PC-3 (cell line): Measurements from ENCODE around the gene LIG3. TPM values are rescaled to one million over a fixed set of nuclear protein-coding genes. Genes with fewer than 3 reads are reported as not detected.
A peak's percentile ranks its signal among the peaks of the same experiment; 100 is the strongest.
"Not testable (repeated sequence)": the region's sequence is repeated elsewhere in the genome, so short reads cannot be mapped to it uniquely, and the experiment has no call there.

Source experiments
- ATAC-seq: fragments of 200-7000 bp; cut with Tn5 transposase; 2 replicates; pipeline ENCODE4 v1.9.1; 2020; ENCODE audit warnings: mild to moderate bottlenecking, moderate library complexity
- BruUV-seq: library from RNA; stranded (reverse); fragments of 400-500 nt; replicated peaks from 2 replicates; lab custom pipeline; 2021; lab: Mats Ljungman, UMichigan
- CTCF ChIA-PET: fragments of 300-600 bp; sonication (Branson Sonifier 250); formaldehyde crosslinking; loops from one replicate; lab custom pipeline; 2022; ENCODE audit warnings: antibody characterized with exemption; lab: Charles Lee
- POLR2A ChIA-PET: fragments of 300-600 bp; sonication (Branson Sonifier 250); formaldehyde crosslinking; loops from one replicate; lab custom pipeline; 2022; ENCODE audit warnings: antibody characterized with exemption; ENCODE audit not compliant: unreplicated experiment; lab: Charles Lee
- DNase-seq: peaks from one replicate; pipeline ENCODE4 v3.0.0-alpha.2; 2015
- H2AFZ ChIP-seq: fragments of 300-600 bp; sonication (generic); 2 replicates; pipeline ENCODE4 v1.6.0; 2016; ENCODE audit warnings: antibody characterized with exemption, low read length
- H3F3A ChIP-seq: fragments of 300-600 bp; sonication (generic); one replicate; pipeline ENCODE4 v1.6.0; 2017; ENCODE audit warnings: antibody characterized with exemption, low read length, control low read depth, mild to moderate bottlenecking; ENCODE audit not compliant: unreplicated experiment
- H3K27ac ChIP-seq: fragments of 300-600 bp; sonication (generic); 2 replicates; pipeline ENCODE4 v1.5.1; 2016; ENCODE audit warnings: mild to moderate bottlenecking, low read length
- H3K27me3 ChIP-seq: fragments of 300-600 bp; sonication (generic); 2 replicates; pipeline ENCODE4 v1.6.1; 2016; ENCODE audit warnings: low read length, mixed read lengths
- H3K36me3 ChIP-seq: fragments of 300-600 bp; sonication (generic); 2 replicates; pipeline ENCODE4 v1.6.1; 2016; ENCODE audit warnings: low read depth, mixed run types, low read length, mixed read lengths
- H3K4me1 ChIP-seq: fragments of 300-600 bp; sonication (generic); 2 replicates; pipeline ENCODE4 v1.5.1; 2016; ENCODE audit warnings: low read length; ENCODE audit not compliant: insufficient read depth
- H3K4me2 ChIP-seq: fragments of 300-600 bp; sonication (generic); 2 replicates; pipeline ENCODE4 v1.6.0; 2016; ENCODE audit warnings: low read length
- H3K4me3 ChIP-seq: fragments of 300-600 bp; sonication (generic); 2 replicates; pipeline ENCODE4 v1.5.1; 2016; ENCODE audit warnings: mild to moderate bottlenecking, low read length, mixed read lengths
- H3K79me2 ChIP-seq: fragments of 300-600 bp; sonication (generic); 2 replicates; pipeline ENCODE4 v1.6.1; 2017; ENCODE audit warnings: low read length, mixed read lengths
- H3K9ac ChIP-seq: fragments of 300-600 bp; sonication (generic); 2 replicates; pipeline ENCODE4 v1.6.0; 2016; ENCODE audit warnings: mild to moderate bottlenecking, low read length
- H3K9me2 ChIP-seq: fragments of 300-600 bp; sonication (generic); replicated peaks from 2 replicates; pipeline ENCODE4 v1.6.1; 2016; ENCODE audit warnings: mixed run types, low read length, mixed read lengths
- H3K9me3 ChIP-seq: fragments of 300-600 bp; sonication (generic); 2 replicates; pipeline ENCODE4 v1.6.1; 2016; ENCODE audit warnings: low read length, mixed read lengths
- H4K20me1 ChIP-seq: fragments of 300-600 bp; sonication (generic); 2 replicates; pipeline ENCODE4 v1.6.1; 2016; ENCODE audit warnings: low read length, mixed read lengths
- EZH2 ChIP-seq: fragments of 300-600 bp; sonication (generic); IDR thresholded peaks from one replicate; pipeline ENCODE4 v1.6.1; 2017; ENCODE audit warnings: antibody characterized with exemption, mild to moderate bottlenecking, low read length; ENCODE audit not compliant: unreplicated experiment
- EZH2phosphoT487 ChIP-seq: fragments of 300-600 bp; sonication (generic); IDR thresholded peaks from 2 replicates; pipeline ENCODE4 v1.6.1; 2018; ENCODE audit warnings: mild to moderate bottlenecking, antibody characterized with exemption, low read length, borderline replicate concordance
- intact Hi-C: fragments of 100-400 bp; cut with micrococcal nuclease; formaldehyde crosslinking; loops from 2 replicates; pipeline ENCODE4 v1.9.0; 2023
- total RNA-seq: library from RNA; depleted of rRNA; stranded (reverse); fragments of >200 nt; gene quantifications from 2 replicates; pipeline ENCODE4 v1.2.3, GENCODE V29; 2014
- TF ChIP-seq, protein P1 (sequence below): fragments of 300-600 bp; sonication (generic); conservative IDR thresholded peaks from 2 replicates; pipeline ENCODE4 v1.5.1; 2017; ENCODE audit warnings: antibody characterized with exemption, low read depth, mild to moderate bottlenecking, low read length

Gene LIG3
- total RNA-seq, 1 experiment from 2014 or later = 43.2 TPM

DNA sequence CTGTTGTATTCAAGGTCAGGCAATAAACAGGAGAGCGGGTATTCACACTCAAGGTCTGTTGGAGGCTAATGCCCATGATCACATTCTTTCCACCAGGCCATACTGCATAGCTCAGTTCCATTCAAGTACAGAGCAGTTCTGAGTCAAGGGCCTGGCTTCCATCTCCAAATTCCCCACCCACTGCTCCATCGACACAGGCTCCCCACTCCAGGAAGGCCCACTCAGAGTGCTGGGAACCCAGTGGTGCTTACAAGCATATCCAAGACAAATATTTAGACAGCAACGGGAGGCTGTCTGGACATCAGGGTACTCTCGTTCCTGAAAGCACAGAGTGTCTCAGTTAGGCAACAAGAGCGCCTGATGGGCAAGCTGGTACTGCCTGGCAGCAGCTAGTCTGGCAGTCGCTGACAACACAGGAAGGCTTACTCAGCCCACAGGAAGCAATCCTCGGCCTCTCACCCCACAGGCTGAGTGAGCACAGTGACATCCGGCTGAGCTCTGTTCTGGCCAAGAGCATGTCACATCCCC, 42.3 kb downstream of the LIG3 start:
- H3K79me2 ChIP-seq = peaks cover 20% of the 10 kb centered on the region; the same call in 1 of the 2 replicates
- peak overlapping the region; percentile 49 for H3K9ac ChIP-seq
- POLR2A ChIA-PET = no interaction called here
- H3K27ac ChIP-seq = peak overlapping the region; percentile 87
- H3F3A ChIP-seq = no peaks in the 10 kb centered on the region
- peak; percentile 99 for ATAC-seq
- TF ChIP-seq EZH2 = no peak
- no peak for TF ChIP-seq EZH2phosphoT487
- TF ChIP-seq, protein P1, sequence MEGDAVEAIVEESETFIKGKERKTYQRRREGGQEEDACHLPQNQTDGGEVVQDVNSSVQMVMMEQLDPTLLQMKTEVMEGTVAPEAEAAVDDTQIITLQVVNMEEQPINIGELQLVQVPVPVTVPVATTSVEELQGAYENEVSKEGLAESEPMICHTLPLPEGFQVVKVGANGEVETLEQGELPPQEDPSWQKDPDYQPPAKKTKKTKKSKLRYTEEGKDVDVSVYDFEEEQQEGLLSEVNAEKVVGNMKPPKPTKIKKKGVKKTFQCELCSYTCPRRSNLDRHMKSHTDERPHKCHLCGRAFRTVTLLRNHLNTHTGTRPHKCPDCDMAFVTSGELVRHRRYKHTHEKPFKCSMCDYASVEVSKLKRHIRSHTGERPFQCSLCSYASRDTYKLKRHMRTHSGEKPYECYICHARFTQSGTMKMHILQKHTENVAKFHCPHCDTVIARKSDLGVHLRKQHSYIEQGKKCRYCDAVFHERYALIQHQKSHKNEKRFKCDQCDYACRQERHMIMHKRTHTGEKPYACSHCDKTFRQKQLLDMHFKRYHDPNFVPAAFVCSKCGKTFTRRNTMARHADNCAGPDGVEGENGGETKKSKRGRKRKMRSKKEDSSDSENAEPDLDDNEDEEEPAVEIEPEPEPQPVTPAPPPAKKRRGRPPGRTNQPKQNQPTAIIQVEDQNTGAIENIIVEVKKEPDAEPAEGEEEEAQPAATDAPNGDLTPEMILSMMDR = no peak
- peaks cover 44% of the 10 kb centered on the region for H3K36me3 ChIP-seq
- no peak overlapping the region for H3K4me3 ChIP-seq
- peaks cover 38% of the 10 kb centered on the region for H3K4me1 ChIP-seq
- peak; percentile 83 for DNase-seq
- H3K27me3 ChIP-seq = no peaks in the 10 kb centered on the region
- intact Hi-C loops = loop anchor here (5.0 kb wide), 1 partner anchor 65 kb away; no protein-coding TSS in a partner anchor
- no peaks in the 10 kb centered on the region for H3K9me2 ChIP-seq
- H3K4me2 ChIP-seq = peak overlapping the region; percentile 61
- CTCF ChIA-PET = interaction anchor here (0.5 kb wide), 2 partner anchors 24 to 93 kb away, joined by 3 to 7 read pairs; no protein-coding TSS in a partner anchor
- no peaks in the 10 kb centered on the region for H3K9me3 ChIP-seq
- no peak overlapping the region for H2AFZ ChIP-seq
- no peaks in the 10 kb centered on the region for H4K20me1 ChIP-seq
- no TSS peak for BruUV-seq

DNA sequence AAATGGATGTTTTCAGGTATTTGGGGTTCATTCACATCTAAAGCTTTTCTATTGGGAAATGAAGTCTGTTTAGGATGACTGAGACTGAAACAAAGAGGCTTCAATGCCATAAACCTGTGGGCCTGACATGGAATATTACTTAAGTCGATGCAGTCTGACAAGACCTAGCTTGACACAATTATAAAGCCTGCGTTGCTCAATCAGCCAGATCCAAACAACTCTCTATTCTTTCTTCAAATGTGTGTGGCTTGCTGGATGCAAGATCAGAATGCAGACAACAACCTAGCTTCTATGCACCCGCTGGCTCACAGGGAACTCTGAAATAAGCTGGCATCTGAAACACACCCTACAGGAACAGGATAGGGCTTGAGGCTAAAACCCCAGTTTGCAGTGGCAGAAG, 43.2 kb downstream of the LIG3 start:
- peaks cover 43% of the 10 kb centered on the region for H3K4me1 ChIP-seq
- H3K9me2 ChIP-seq = no peaks in the 10 kb centered on the region
- DNase-seq = no peak
- TF ChIP-seq EZH2phosphoT487 (no peak), EZH2 (no peak)
- TF ChIP-seq, protein P1 = no peak
- CTCF ChIA-PET = no interaction called here
- peaks cover 35% of the 10 kb centered on the region for H3K36me3 ChIP-seq
- intact Hi-C loops = loop anchor here (5.0 kb wide), 1 partner anchor 64 kb away; no protein-coding TSS in a partner anchor
- H3K4me2 ChIP-seq = no peak overlapping the region
- H3K79me2 ChIP-seq = peaks cover 26% of the 10 kb centered on the region; the same call in 1 of the 2 replicates
- no peaks in the 10 kb centered on the region for H3F3A ChIP-seq
- H3K9ac ChIP-seq = peak overlapping the region; percentile 7; the same call in 1 of the 2 replicates
- BruUV-seq = no TSS peak
- no peaks in the 10 kb centered on the region for H3K27me3 ChIP-seq
- POLR2A ChIA-PET = no interaction called here
- H4K20me1 ChIP-seq = no peaks in the 10 kb centered on the region
- H3K4me3 ChIP-seq = no peak overlapping the region
- H2AFZ ChIP-seq = no peak overlapping the region
- H3K9me3 ChIP-seq = no peaks in the 10 kb centered on the region
- peak overlapping the region; percentile 87 for H3K27ac ChIP-seq
- ATAC-seq = no peak

DNA sequence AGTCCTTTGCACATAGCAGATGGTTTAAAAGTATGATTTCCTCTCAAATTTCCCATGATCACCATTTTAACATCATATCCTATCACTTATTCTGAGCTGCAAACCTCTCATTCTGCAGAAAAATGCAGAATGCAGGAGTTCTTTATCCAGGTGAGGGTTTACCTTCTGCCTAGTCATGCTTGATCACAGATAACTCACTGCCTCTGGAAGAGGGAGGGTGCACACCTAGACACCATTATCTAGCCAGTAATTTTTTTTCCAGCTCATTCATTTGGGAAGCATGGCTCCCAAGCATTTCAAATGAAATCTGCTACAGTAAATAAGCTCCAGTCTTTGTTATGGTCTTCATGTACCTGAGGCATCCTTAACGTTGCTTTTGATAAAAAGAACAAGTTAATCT, 45.2 kb downstream of the LIG3 start:
- H3K27ac ChIP-seq = peak overlapping the region; percentile 51
- TF ChIP-seq EZH2 (no peak), EZH2phosphoT487 (no peak)
- TF ChIP-seq, protein P1 = no peak
- peaks cover 50% of the 10 kb centered on the region for H3K4me1 ChIP-seq
- H3F3A ChIP-seq = no peaks in the 10 kb centered on the region
- no peak overlapping the region for H3K4me3 ChIP-seq
- POLR2A ChIA-PET = interaction anchor here (0.6 kb wide), 1 partner anchor 52 kb away, joined by 3 read pairs; no protein-coding TSS in a partner anchor
- peaks cover 24% of the 10 kb centered on the region; the same call in 1 of the 2 replicates for H3K36me3 ChIP-seq
- no peak for ATAC-seq
- no peaks in the 10 kb centered on the region for H4K20me1 ChIP-seq
- no peaks in the 10 kb centered on the region for H3K9me2 ChIP-seq
- H3K9me3 ChIP-seq = no peaks in the 10 kb centered on the region
- peaks cover 26% of the 10 kb centered on the region; the same call in 1 of the 2 replicates for H3K79me2 ChIP-seq
- peak; percentile 47 for DNase-seq
- H3K9ac ChIP-seq = no peak overlapping the region
- no peaks in the 10 kb centered on the region for H3K27me3 ChIP-seq
- BruUV-seq = no TSS peak
- CTCF ChIA-PET = no interaction called here
- no peak overlapping the region for H3K4me2 ChIP-seq
- intact Hi-C loops = no loop called here
- no peak overlapping the region for H2AFZ ChIP-seq

DNA sequence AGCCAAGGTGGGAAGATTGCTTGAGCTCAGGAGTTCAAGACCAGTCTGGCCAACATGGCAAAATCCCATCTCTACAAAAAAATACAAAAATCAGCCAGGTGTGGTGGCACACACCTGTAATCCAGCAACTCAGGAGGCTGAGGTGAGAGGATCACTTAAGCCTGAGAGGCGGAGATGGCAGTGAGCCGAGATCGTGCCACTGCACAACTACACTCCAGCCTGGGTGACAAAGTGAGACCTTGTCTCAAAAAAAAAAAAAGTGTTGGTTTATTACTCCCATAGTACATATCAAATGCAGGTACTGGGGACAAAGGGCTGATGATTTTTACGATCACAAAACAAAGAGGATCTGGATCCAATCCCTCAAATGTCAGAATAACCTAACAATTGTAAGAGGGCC, 47.8 kb downstream of the LIG3 start:
- H3K4me2 ChIP-seq, H2AFZ ChIP-seq, H3K9me3 ChIP-seq, H3F3A ChIP-seq, H3K27me3 ChIP-seq, ATAC-seq, DNase-seq, BruUV-seq, CTCF ChIA-PET, H4K20me1 ChIP-seq, H3K4me3 ChIP-seq, POLR2A ChIA-PET, H3K36me3 ChIP-seq, H3K9ac ChIP-seq, H3K9me2 ChIP-seq: not testable (repeated sequence)
- H3K27ac ChIP-seq = peak overlapping the region; percentile 23; the same call in 1 of the 2 replicates
- H3K79me2 ChIP-seq = 0 out of 2 replicates have a peak, but pooled peaks cover 18% of the 10 kb centered on the region
- intact Hi-C loops = loop anchor here (2.0 kb wide), 1 partner anchor 35 kb away; the partner anchor contains the start of gene RFFL
- H3K4me1 ChIP-seq = peaks cover 36% of the 10 kb centered on the region
